ENCODE measurements around the gene EIF3D. TPM values are rescaled to one million over a fixed set of nuclear protein-coding genes. Genes with fewer than 3 reads are reported as not detected.

The EIF3D gene
- polyA plus RNA-seq (ENCODE audit: insufficient read length in 3 of 3) = 100 to 1,000 TPM; 319 to 329 (median 322) TPM

- DNase-seq (ENCODE audit: low read depth in 3 of 3, low spot score in 2 of 3) = peak; percentile 96 to 98 (median 96)
Measured at GRCh38 chr22:36528795-36529751, at the start of gene EIF3D. EIF3D (minus strand) TSS chr22:36529166; CDS start chr22:36526121, 3,045 bp downstream.

GRCh38 chr22:36578619-36579018 lies 49.7 kb upstream of the EIF3D start:
- no peak for DNase-seq (ENCODE audit: low read depth in 3 of 3, low spot score in 2 of 3)

GRCh38 chr22:36577019-36577418 lies 48.1 kb upstream of the EIF3D start:
- DNase-seq (ENCODE audit: low read depth in 3 of 3, low spot score in 2 of 3) = no peak

- DNase-seq (ENCODE audit: low read depth in 3 of 3, low spot score in 2 of 3) = no peak
Measured at GRCh38 chr22:36574728-36575127, 45.8 kb upstream of the EIF3D start.

- no peak for DNase-seq (ENCODE audit: low read depth in 3 of 3, low spot score in 2 of 3)
Measured at GRCh38 chr22:36573815-36574363, 44.9 kb upstream of the EIF3D start.

- DNase-seq (ENCODE audit: low read depth in 3 of 3, low spot score in 2 of 3) = no peak
Measured at GRCh38 chr22:36571991-36572390, 43.0 kb upstream of the EIF3D start.

- no peak for DNase-seq (ENCODE audit: low read depth in 3 of 3, low spot score in 2 of 3)
Measured at GRCh38 chr22:36569999-36570398, 41.0 kb upstream of the EIF3D start.

- DNase-seq (ENCODE audit: low read depth in 3 of 3, low spot score in 2 of 3) = no peak
Measured at GRCh38 chr22:36568846-36569245, 39.9 kb upstream of the EIF3D start.

- DNase-seq (ENCODE audit: low read depth in 3 of 3, low spot score in 2 of 3) = no peak
Measured at GRCh38 chr22:36566720-36567119, 37.8 kb upstream of the EIF3D start.

GRCh38 chr22:36565686-36566085 lies 36.7 kb upstream of the EIF3D start:
- DNase-seq (ENCODE audit: low read depth in 3 of 3, low spot score in 2 of 3) = no peak

GRCh38 chr22:36565159-36565507 lies 36.2 kb upstream of the EIF3D start:
- no peak for DNase-seq (ENCODE audit: low read depth in 3 of 3, low spot score in 2 of 3)

- no peak for DNase-seq (ENCODE audit: low read depth in 3 of 3, low spot score in 2 of 3)
Measured at GRCh38 chr22:36564422-36565158, 35.6 kb upstream of the EIF3D start.

GRCh38 chr22:36563898-36564297 lies 34.9 kb upstream of the EIF3D start:
- no peak for DNase-seq (ENCODE audit: low read depth in 3 of 3, low spot score in 2 of 3)

GRCh38 chr22:36563444-36563843 lies 34.5 kb upstream of the EIF3D start:
- DNase-seq (ENCODE audit: low read depth in 3 of 3, low spot score in 2 of 3) = no peak

- DNase-seq (ENCODE audit: low read depth in 3 of 3, low spot score in 2 of 3) = no peak
Measured at GRCh38 chr22:36563001-36563400, 34.0 kb upstream of the EIF3D start.

- DNase-seq (ENCODE audit: low read depth in 3 of 3, low spot score in 2 of 3) = no peak
Measured at GRCh38 chr22:36562261-36562835, 33.4 kb upstream of the EIF3D start.

- DNase-seq (ENCODE audit: low read depth in 3 of 3, low spot score in 2 of 3) = no peak
Measured at GRCh38 chr22:36561291-36561811, 32.4 kb upstream of the EIF3D start.

GRCh38 chr22:36560001-36560400 lies 31.0 kb upstream of the EIF3D start:
- DNase-seq (ENCODE audit: low read depth in 3 of 3, low spot score in 2 of 3) = no peak

- DNase-seq (ENCODE audit: low read depth in 3 of 3, low spot score in 2 of 3) = no peak
Measured at GRCh38 chr22:36554098-36554497, 25.1 kb upstream of the EIF3D start.

- no peak for DNase-seq (ENCODE audit: low read depth in 3 of 3, low spot score in 2 of 3)
Measured at GRCh38 chr22:36552289-36552688, 23.3 kb upstream of the EIF3D start.

Measured in right renal cortex interstitium (tissue), 3 donors.